ENCODE results near the gene RND1. TPM values are rescaled to one million over a fixed set of nuclear protein-coding genes. Genes with fewer than 3 reads are reported as not detected.

RND1 gene
- total and polyA plus RNA-seq, 2 of the 13 experiments (the other 11 are each of a cell fraction or from before 2014, with no cell fraction given), result 1.8 to 1.9 TPM

- TF ChIP-seq ZNF609 (CRISPR knock-in tag; IDR thresholded peaks at IDR 0.05; ENCODE audit: borderline replicate concordance), result peak; percentile 17; the same call in 1 of the 2 replicates
- TF ChIP-seq CREB1 (IDR thresholded peaks at IDR 0.05), result no peak
- TF ChIP-seq CREB1 (CRISPR knock-in tag; IDR thresholded peaks at IDR 0.05), result no peak
- TF ChIP-seq NFE2 (CRISPR knock-in tag; IDR thresholded peaks at IDR 0.05), result no peak
- no peak for TF ChIP-seq RFX3 (CRISPR knock-in tag; IDR thresholded peaks at IDR 0.05)
- TF ChIP-seq SRSF9 (IDR thresholded peaks at IDR 0.05; ENCODE audit: borderline replicate concordance, insufficient read depth, low read depth, low read length, poor library complexity, severe bottlenecking), result no peak
- no peak for TF ChIP-seq ZBTB44 (CRISPR knock-in tag; IDR thresholded peaks at IDR 0.05)
- TF ChIP-seq ARID4A (CRISPR knock-in tag; IDR thresholded peaks at IDR 0.05; ENCODE audit: borderline replicate concordance), result peak; percentile 37; the same call in 1 of the 2 replicates
- no peak for TF ChIP-seq ZNF672 (CRISPR knock-in tag; IDR thresholded peaks at IDR 0.05)
- no peak for TF ChIP-seq HMGXB4 (CRISPR knock-in tag; IDR thresholded peaks at IDR 0.05; ENCODE audit: borderline replicate concordance in 1 of 2, low read depth in 1 of 2)
- no peak for TF ChIP-seq NFYB (CRISPR knock-in tag; IDR thresholded peaks at IDR 0.05)
- peak; percentile 34; the same call in 1 of the 2 replicates for TF ChIP-seq HDAC1 (CRISPR knock-in tag; IDR thresholded peaks at IDR 0.05)
- TF ChIP-seq U2AF1 (optimal IDR thresholded peaks at IDR 0.05; ENCODE audit: low read depth, low read length), result no peak
Measured at GRCh38 chr12:48883305-48884161, 17.9 kb upstream of the RND1 start (continued).

Data from HepG2 (cell line).